ENCODE measurements around the gene PIP4K2B. TPM values are rescaled to one million over a fixed set of nuclear protein-coding genes. Genes with fewer than 3 reads are reported as not detected.

Gene PIP4K2B
- total and polyA plus RNA-seq, 2 donors from 2014 or later, result 15.3 to 41.2 TPM

DNA sequence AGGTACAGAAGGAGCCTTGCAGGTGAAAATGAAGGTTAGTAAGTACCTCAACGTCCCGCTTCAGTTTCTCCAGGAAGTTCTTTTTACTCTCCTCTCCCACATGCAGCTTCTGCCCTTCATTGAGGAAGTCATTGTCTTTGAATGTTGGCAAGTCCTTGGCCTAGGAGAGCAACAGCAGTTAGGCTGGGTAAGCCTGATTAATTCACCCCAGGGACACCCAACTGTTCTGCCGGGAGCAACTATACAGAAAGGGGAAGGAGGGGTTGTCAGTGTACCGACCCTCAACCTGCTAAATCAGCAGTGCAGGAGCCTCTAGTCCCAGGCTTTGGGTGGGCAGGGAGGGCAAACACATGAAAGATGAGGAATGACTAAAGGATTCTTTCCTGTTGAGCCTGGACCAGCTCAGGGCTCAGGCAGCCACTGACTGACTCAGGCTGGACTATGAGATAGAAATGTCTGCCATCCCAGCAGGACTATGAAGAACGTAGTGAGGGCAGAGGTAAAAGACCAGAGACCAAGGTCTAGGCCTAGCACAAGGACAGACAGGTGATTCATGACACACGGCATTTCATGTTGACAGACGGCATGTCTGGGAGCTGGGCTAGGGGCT, 21.6 kb downstream of the PIP4K2B start:
- Histone ChIP-seq H3K27ac (ENCODE audit: low read depth in 2 of 2, low read length in 2 of 2) (no peak overlapping the region), H3K9ac (ENCODE audit: low read length in 3 of 3) (no peak overlapping the region), H3K4me1 (ENCODE audit: control insufficient read depth in 2 of 3, insufficient read depth in 2 of 3, low read depth in 1 of 3, low read length in 3 of 3) (no peaks in the 10 kb centered on the region), H3K27me3 (ENCODE audit: control insufficient read depth, insufficient read depth, low read length) (no peaks in the 10 kb centered on the region), H3K9me3 (ENCODE audit: control insufficient read depth in 2 of 3, insufficient read depth in 1 of 3, low read length in 3 of 3) (no peaks in the 10 kb centered on the region), H3K36me3 (ENCODE audit: control insufficient read depth in 2 of 3, insufficient read depth in 3 of 3, low read length in 3 of 3) (peaks cover 19 to 84% (median 63%) of the 10 kb centered on the region in 3 donors), H3K4me3 (ENCODE audit: low read length in 3 of 3) (no peak overlapping the region)
- DNase-seq (no peak), FAIRE-seq (no peak)
- TF ChIP-seq, protein P1, sequence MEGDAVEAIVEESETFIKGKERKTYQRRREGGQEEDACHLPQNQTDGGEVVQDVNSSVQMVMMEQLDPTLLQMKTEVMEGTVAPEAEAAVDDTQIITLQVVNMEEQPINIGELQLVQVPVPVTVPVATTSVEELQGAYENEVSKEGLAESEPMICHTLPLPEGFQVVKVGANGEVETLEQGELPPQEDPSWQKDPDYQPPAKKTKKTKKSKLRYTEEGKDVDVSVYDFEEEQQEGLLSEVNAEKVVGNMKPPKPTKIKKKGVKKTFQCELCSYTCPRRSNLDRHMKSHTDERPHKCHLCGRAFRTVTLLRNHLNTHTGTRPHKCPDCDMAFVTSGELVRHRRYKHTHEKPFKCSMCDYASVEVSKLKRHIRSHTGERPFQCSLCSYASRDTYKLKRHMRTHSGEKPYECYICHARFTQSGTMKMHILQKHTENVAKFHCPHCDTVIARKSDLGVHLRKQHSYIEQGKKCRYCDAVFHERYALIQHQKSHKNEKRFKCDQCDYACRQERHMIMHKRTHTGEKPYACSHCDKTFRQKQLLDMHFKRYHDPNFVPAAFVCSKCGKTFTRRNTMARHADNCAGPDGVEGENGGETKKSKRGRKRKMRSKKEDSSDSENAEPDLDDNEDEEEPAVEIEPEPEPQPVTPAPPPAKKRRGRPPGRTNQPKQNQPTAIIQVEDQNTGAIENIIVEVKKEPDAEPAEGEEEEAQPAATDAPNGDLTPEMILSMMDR (IDR thresholded peaks at IDR 0.05; ENCODE audit: borderline replicate concordance, extremely low read depth, insufficient read depth), result no peak
- intact Hi-C loops (cut with DNase I), result no loop called here

DNA sequence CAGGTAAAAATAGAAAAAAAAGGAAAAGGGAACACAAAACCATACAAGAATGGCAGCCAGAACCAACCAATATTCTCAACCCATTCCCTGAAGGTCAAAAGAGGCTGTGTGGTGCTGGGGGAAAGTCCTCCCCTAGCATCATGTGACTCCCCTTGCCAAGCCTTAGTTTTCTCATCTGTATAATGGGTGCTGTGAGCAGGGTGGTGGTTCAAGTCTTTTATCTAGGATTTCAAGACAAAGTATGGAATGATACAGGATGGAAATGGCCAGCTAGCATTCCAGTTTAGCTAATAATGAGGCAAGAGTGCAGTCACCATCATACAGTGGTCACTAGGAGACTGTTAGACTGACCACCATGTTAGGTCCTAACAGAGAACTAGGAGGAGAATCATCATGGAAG, 26.1 kb downstream of the PIP4K2B start:
- no peak for FAIRE-seq
- H3K27ac ChIP-seq (ENCODE audit: low read depth in 2 of 2, low read length in 2 of 2), result no peak overlapping the region
- H3K9ac ChIP-seq (ENCODE audit: low read length in 3 of 3), result no peak overlapping the region
- H3K9me3 ChIP-seq (ENCODE audit: control insufficient read depth in 2 of 3, insufficient read depth in 1 of 3, low read length in 3 of 3), result no peaks in the 10 kb centered on the region
- H3K4me3 ChIP-seq (ENCODE audit: low read length in 3 of 3), result no peak overlapping the region
- no peaks in the 10 kb centered on the region for H3K27me3 ChIP-seq (ENCODE audit: control insufficient read depth, insufficient read depth, low read length)
- DNase-seq, result no peak
- peaks cover 10 to 76% (median 55%) of the 10 kb centered on the region in 3 donors for H3K36me3 ChIP-seq (ENCODE audit: control insufficient read depth in 2 of 3, insufficient read depth in 3 of 3, low read length in 3 of 3)
- intact Hi-C loops (cut with DNase I), result no loop called here
- no peaks in the 10 kb centered on the region for H3K4me1 ChIP-seq (ENCODE audit: control insufficient read depth in 2 of 3, insufficient read depth in 2 of 3, low read depth in 1 of 3, low read length in 3 of 3)
- TF ChIP-seq, protein P1 (IDR thresholded peaks at IDR 0.05; ENCODE audit: borderline replicate concordance, extremely low read depth, insufficient read depth), result no peak

DNA sequence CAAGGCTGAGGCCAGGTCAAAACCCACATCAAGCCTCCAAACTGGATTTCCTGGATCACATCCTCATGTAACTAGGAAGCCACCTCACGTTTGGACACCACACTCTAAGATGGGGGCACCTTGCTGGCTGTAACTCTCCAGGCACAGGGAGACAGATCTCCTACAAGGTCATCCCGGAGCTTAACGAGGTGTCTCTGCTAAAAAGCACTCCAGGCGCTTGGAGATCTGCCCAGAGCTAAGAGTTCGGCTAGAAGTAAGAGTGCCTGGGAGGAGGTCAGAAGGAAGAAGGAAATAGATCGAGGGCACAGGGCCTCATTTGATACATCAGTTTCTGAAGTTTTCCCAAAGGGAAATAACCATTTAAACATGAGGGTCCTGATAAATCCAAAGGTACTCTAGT, 30.9 kb downstream of the PIP4K2B start:
- Histone ChIP-seq H3K36me3 (ENCODE audit: control insufficient read depth in 2 of 3, insufficient read depth in 3 of 3, low read length in 3 of 3) (peaks cover 5 to 74% (median 46%) of the 10 kb centered on the region in 3 donors), H3K4me3 (ENCODE audit: low read length in 3 of 3) (no peak overlapping the region), H3K27me3 (ENCODE audit: control insufficient read depth, insufficient read depth, low read length) (no peaks in the 10 kb centered on the region), H3K27ac (ENCODE audit: low read depth in 2 of 2, low read length in 2 of 2) (no peak overlapping the region), H3K9me3 (ENCODE audit: control insufficient read depth in 2 of 3, insufficient read depth in 1 of 3, low read length in 3 of 3) (no peaks in the 10 kb centered on the region), H3K4me1 (ENCODE audit: control insufficient read depth in 2 of 3, insufficient read depth in 2 of 3, low read depth in 1 of 3, low read length in 3 of 3) (no peaks in the 10 kb centered on the region), H3K9ac (ENCODE audit: low read length in 3 of 3) (no peak overlapping the region)
- FAIRE-seq (no peak), DNase-seq (no peak)
- TF ChIP-seq, protein P1 (IDR thresholded peaks at IDR 0.05; ENCODE audit: borderline replicate concordance, extremely low read depth, insufficient read depth), result no peak
- intact Hi-C loops (cut with DNase I), result no loop called here

DNA sequence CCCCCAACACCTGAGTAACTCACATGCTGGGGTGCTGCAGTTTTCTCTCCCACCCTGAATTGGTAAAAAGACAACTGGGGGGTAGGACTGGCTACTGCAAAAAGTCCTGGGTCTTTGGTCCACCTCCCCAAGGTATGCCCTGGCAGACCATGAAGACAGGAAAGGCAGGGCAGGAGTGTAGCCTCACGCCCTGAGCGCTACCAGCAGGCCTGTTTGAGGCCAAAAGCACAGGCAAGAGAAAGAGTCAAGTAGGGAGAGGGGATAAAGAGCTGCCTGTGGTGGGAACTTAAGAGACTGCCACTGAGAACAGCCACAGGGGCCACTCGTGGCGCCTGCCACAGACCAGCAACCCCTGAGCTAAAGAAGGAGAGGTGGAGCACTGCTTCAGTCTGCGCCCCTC, 33.0 kb downstream of the PIP4K2B start:
- Histone ChIP-seq H3K9me3 (ENCODE audit: control insufficient read depth in 2 of 3, insufficient read depth in 1 of 3, low read length in 3 of 3) (no peaks in the 10 kb centered on the region), H3K36me3 (ENCODE audit: control insufficient read depth in 2 of 3, insufficient read depth in 3 of 3, low read length in 3 of 3) (peaks cover 8 to 71% (median 43%) of the 10 kb centered on the region in 3 donors), H3K27ac (ENCODE audit: low read depth in 2 of 2, low read length in 2 of 2) (no peak overlapping the region), H3K27me3 (ENCODE audit: control insufficient read depth, insufficient read depth, low read length) (no peaks in the 10 kb centered on the region), H3K4me3 (ENCODE audit: low read length in 3 of 3) (no peak overlapping the region), H3K9ac (ENCODE audit: low read length in 3 of 3) (no peak overlapping the region), H3K4me1 (ENCODE audit: control insufficient read depth in 2 of 3, insufficient read depth in 2 of 3, low read depth in 1 of 3, low read length in 3 of 3) (no peaks in the 10 kb centered on the region)
- intact Hi-C loops (cut with DNase I), result no loop called here
- DNase-seq, result no peak
- TF ChIP-seq, protein P1 (IDR thresholded peaks at IDR 0.05; ENCODE audit: borderline replicate concordance, extremely low read depth, insufficient read depth), result no peak
- FAIRE-seq, result no peak

Measured in kidney (tissue), 14 donors.